Chondrocyte (in vitro differentiated cells): ENCODE results near the gene ZNF283. TPM values are rescaled to one million over a fixed set of nuclear protein-coding genes. Genes with fewer than 3 reads are reported as not detected.

Experiments
- DNase-seq: peaks from one replicate; pipeline ENCODE4 v3.0.0; 2021; ENCODE audit warnings: mixed read lengths, low spot score
- H3K27ac Mint-ChIP-seq: one replicate; pipeline ENCODE4 v1.8.0; 2021; ENCODE audit warnings: mild to moderate bottlenecking, moderate library complexity, mixed read lengths; ENCODE audit not compliant: unreplicated experiment
- H3K27me3 Mint-ChIP-seq: 2 replicates; pipeline ENCODE4 v1.8.0; 2021; ENCODE audit warnings: low read depth, mixed read lengths
- H3K36me3 Mint-ChIP-seq: 2 replicates; pipeline ENCODE4 v1.8.0; 2021; ENCODE audit warnings: low read depth, mixed read lengths
- H3K4me1 Mint-ChIP-seq: 2 replicates; pipeline ENCODE4 v1.8.0; 2021; ENCODE audit warnings: low read depth, mild to moderate bottlenecking, mixed read lengths
- H3K4me3 Mint-ChIP-seq: one replicate; pipeline ENCODE4 v1.8.0; 2021; ENCODE audit warnings: mild to moderate bottlenecking, moderate library complexity, mixed read lengths; ENCODE audit not compliant: unreplicated experiment
- H3K9me3 Mint-ChIP-seq: 2 replicates; pipeline ENCODE4 v1.8.0; 2021; ENCODE audit warnings: low read depth, mixed read lengths
- total RNA-seq: library from RNA; stranded (reverse); gene quantifications from 3 replicates; pipeline ENCODE4 v1.2.1, GENCODE V29; 2021
- TF ChIP-seq, protein P1 (sequence below): fragments of 200-600 bp; sonication (generic); IDR thresholded peaks from 2 replicates; pipeline ENCODE4 v1.5.0; 2021; ENCODE audit warnings: antibody characterized with exemption, mild to moderate bottlenecking, moderate library complexity

The ZNF283 gene
- total RNA-seq, 1 donor from 2014 or later: 7.6 TPM

DNA sequence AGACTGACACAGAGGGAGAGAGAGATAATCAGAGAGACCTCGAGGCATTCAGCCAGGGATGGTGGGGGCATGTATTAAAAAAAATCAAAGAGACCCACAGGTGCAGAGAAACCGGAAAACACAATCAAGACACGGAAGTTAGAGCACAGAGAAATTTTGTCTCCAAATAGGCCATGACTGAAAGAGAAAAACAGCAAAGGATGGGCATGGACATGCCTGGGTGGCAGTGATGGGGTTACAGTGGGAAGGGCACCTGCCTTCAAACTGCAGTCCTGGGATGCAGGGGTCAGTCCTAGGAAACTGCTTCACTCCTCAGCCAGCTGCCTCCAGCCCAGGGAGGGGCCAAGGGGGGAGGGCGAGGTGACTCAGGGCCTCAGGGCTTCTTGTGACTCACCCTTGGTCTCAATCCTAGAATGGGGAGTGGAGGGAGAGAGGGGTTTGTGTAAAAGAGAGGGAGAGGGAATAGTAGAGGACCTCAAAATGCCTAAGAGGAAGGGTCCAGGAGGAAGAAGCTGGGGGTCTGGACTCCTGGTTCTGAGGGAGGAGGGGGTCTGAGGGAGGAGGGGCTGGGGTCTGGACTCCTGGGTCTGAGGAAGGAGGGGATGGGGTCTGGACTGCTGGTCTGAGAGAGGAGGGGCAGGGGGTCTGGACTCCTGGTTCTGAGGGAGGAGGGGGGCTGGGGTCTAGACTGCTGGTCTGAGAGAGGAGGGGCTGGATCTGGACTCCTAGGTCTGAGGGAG lies 42.7 kb upstream of the ZNF283 start:
- DNase-seq: no peak
- H3K27ac Mint-ChIP-seq: peak overlapping the region; percentile 75
- no peaks in the 10 kb centered on the region for H3K36me3 Mint-ChIP-seq
- H3K4me3 Mint-ChIP-seq: no peak overlapping the region
- TF ChIP-seq, protein P1, sequence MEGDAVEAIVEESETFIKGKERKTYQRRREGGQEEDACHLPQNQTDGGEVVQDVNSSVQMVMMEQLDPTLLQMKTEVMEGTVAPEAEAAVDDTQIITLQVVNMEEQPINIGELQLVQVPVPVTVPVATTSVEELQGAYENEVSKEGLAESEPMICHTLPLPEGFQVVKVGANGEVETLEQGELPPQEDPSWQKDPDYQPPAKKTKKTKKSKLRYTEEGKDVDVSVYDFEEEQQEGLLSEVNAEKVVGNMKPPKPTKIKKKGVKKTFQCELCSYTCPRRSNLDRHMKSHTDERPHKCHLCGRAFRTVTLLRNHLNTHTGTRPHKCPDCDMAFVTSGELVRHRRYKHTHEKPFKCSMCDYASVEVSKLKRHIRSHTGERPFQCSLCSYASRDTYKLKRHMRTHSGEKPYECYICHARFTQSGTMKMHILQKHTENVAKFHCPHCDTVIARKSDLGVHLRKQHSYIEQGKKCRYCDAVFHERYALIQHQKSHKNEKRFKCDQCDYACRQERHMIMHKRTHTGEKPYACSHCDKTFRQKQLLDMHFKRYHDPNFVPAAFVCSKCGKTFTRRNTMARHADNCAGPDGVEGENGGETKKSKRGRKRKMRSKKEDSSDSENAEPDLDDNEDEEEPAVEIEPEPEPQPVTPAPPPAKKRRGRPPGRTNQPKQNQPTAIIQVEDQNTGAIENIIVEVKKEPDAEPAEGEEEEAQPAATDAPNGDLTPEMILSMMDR: no peak
- peaks cover 38% of the 10 kb centered on the region for H3K4me1 Mint-ChIP-seq
- peaks cover 4% of the 10 kb centered on the region for H3K27me3 Mint-ChIP-seq
- no peaks in the 10 kb centered on the region for H3K9me3 Mint-ChIP-seq

DNA sequence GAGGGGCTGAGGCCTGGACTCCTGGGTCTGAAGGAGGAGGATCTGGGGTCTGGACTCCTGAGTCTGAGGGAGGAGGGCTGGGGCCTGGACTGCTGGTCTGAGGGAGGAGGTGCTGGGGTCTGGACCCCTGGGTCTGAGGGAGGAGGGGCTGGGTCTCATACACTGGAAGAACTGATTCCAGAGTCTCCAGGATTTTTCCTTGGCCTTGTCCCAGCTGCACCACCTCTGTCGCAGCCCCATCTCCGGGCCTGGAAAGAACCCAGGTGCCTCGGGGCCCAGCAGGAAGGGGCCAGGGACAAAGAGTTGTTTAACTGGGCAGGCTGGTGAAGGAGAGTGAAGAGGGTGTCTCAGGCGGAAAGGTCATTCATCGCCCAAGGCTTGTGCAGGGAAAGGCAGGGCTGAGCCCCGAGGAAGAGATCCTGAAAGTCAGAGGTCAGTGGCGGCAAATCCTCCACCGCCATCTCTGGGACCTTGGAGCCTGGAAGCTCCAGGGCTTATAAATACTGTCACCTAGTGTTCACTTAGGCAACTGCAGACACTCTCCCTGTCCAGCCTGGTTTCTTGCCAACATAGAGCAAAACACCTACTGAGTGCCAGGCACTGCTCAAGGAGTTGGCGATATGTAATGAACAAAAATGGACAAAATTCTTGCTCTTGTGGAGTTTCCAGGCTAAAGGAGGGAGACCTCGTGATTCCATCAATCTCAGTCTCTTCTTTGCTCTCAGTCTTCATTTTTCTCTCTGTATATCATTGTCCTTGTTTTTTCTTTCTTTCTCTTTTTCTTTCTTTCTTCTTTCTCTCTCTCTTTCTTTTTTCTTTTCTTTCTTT lies 41.9 kb upstream of the ZNF283 start:
- H3K4me1 Mint-ChIP-seq: peaks cover 30% of the 10 kb centered on the region
- no peaks in the 10 kb centered on the region for H3K9me3 Mint-ChIP-seq
- TF ChIP-seq, protein P1: peak; percentile 99
- DNase-seq: no peak
- H3K4me3 Mint-ChIP-seq: no peak overlapping the region
- H3K27ac Mint-ChIP-seq: peak overlapping the region; percentile 67
- H3K36me3 Mint-ChIP-seq: no peaks in the 10 kb centered on the region
- H3K27me3 Mint-ChIP-seq: peaks cover 7% of the 10 kb centered on the region

- Mint-ChIP-seq H3K36me3 (no peaks in the 10 kb centered on the region), H3K27me3 (peaks cover 12% of the 10 kb centered on the region), H3K27ac (no peak overlapping the region), H3K4me3 (no peak overlapping the region), H3K9me3 (no peaks in the 10 kb centered on the region), H3K4me1 (peaks cover 17% of the 10 kb centered on the region)
- TF ChIP-seq, protein P1: no peak
- no peak for DNase-seq
Measured at GRCh38 chr19:43786665-43787064, 40.5 kb upstream of the ZNF283 start.

DNA sequence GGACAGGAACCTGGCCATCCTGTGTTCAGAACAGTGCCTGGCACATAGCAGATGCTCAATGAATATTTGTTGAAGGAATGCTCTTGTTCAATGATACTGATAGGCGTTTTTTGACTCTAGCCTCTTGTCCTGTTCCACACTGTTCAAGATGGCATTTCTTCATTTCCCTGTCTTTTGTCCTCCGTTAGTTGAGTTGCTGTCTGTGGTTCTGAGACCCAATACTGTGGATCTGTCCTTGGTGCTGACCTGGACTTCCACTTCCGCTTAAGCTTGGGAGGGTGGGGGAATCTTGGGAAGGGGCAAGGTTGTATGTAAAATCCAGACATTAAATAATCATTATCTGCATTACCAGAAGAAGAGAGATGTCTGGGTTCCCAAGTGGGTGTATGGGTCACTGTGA lies 38.1 kb upstream of the ZNF283 start:
- peak; percentile 10 for DNase-seq
- Mint-ChIP-seq H3K36me3 (no peaks in the 10 kb centered on the region), H3K9me3 (no peaks in the 10 kb centered on the region), H3K4me1 (peaks cover 13% of the 10 kb centered on the region), H3K4me3 (no peak overlapping the region), H3K27me3 (peaks cover 20% of the 10 kb centered on the region), H3K27ac (no peak overlapping the region)
- TF ChIP-seq, protein P1: no peak

DNA sequence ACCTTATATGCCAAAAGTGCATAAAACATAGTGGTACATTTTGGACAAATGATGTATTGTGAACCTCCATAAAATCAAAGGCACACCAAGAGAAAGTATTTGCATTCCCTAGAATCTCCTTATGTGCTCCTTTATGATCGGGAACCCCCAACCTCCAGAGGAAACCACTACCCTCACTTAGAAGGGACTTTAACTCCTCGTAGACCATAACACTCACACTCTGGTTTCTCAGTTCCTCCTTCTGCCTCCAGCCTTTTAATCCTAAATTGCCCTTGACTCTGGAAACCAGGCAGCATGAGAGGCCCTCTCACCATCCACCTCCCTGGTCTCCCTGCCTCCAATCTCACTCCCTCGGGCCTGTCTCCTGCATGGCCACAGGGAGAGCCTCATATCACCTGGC lies 36.5 kb upstream of the ZNF283 start:
- no peak overlapping the region for H3K27ac Mint-ChIP-seq
- DNase-seq: no peak
- no peaks in the 10 kb centered on the region for H3K36me3 Mint-ChIP-seq
- TF ChIP-seq, protein P1: no peak
- H3K4me3 Mint-ChIP-seq: no peak overlapping the region
- peaks cover 23% of the 10 kb centered on the region for H3K27me3 Mint-ChIP-seq
- no peaks in the 10 kb centered on the region for H3K4me1 Mint-ChIP-seq
- H3K9me3 Mint-ChIP-seq: no peaks in the 10 kb centered on the region
